ENCODE measurements around the gene CHRNA5. TPM values are rescaled to one million over a fixed set of nuclear protein-coding genes. Genes with fewer than 3 reads are reported as not detected.

CHRNA5 gene
- polyA plus RNA-seq, 2 of the 4 experiments (the other 2 are of a cell fraction), result 29.8 to 49.6 TPM

DNA sequence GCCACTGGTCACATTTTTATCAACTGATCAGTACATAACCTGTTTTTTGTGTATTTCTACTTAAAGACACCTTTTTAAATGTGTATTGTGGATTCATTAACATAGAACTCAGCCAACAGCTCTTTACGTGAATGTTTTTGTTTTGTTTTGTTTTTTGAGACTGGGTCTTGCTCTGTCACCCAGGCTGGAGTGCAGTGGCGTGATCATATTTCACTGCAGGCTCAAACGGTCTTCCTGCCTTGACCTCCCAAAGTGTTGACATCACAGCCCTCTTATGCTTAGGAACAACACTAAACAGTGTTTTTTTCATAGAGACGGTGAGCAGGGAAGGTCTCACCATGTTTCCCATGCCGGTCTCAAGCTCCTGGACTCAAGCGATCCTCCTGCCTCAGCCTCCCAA, 15.1 kb upstream of the CHRNA5 start:
- Histone ChIP-seq H3K4me1 (no peaks in the 10 kb centered on the region), H3K4me2 (no peak overlapping the region), H3K4me3 (no peak overlapping the region), H3K27ac (no peak overlapping the region), H3K9me3 (no peaks in the 10 kb centered on the region)
- TF ChIP-seq HOXA7 (CRISPR knock-in tag; IDR thresholded peaks at IDR 0.05) (no peak), MYC (IDR thresholded peaks at IDR 0.05; ENCODE audit: borderline replicate concordance, low read length) (no peak), FOSB (CRISPR knock-in tag; IDR thresholded peaks at IDR 0.05) (no peak), TFCP2L1 (CRISPR knock-in tag; IDR thresholded peaks at IDR 0.05) (no peak), MAZ (IDR thresholded peaks at IDR 0.05; ENCODE audit: borderline replicate concordance, low read depth, low read length) (no peak), FOSL2 (IDR thresholded peaks at IDR 0.05) (no peak), FOSL2 (CRISPR knock-in tag; IDR thresholded peaks at IDR 0.05) (no peak), POLR2AphosphoS2 (conservative IDR thresholded peaks at IDR 0.05; ENCODE audit: low read length) (no peak)
- TF ChIP-seq, protein P1, sequence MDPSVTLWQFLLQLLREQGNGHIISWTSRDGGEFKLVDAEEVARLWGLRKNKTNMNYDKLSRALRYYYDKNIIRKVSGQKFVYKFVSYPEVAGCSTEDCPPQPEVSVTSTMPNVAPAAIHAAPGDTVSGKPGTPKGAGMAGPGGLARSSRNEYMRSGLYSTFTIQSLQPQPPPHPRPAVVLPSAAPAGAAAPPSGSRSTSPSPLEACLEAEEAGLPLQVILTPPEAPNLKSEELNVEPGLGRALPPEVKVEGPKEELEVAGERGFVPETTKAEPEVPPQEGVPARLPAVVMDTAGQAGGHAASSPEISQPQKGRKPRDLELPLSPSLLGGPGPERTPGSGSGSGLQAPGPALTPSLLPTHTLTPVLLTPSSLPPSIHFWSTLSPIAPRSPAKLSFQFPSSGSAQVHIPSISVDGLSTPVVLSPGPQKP (IDR thresholded peaks at IDR 0.05; ENCODE audit: low read depth, low read length), result no peak
- TF ChIP-seq, protein P2, sequence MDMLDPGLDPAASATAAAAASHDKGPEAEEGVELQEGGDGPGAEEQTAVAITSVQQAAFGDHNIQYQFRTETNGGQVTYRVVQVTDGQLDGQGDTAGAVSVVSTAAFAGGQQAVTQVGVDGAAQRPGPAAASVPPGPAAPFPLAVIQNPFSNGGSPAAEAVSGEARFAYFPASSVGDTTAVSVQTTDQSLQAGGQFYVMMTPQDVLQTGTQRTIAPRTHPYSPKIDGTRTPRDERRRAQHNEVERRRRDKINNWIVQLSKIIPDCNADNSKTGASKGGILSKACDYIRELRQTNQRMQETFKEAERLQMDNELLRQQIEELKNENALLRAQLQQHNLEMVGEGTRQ (IDR thresholded peaks at IDR 0.05), result no peak
- ChIA-PET POLR2A (interaction anchor here (0.6 to 5.3 kb wide), 4 partner anchors 10 to 311 kb away, joined by 3 to 24 read pairs (median 12); partner anchors contain the start of genes CHRNA5 and PSMA4), CTCF (interaction anchor here (1.3 to 2.0 kb wide), 3 partner anchors 9 to 15 kb away, joined by 5 to 11 read pairs (median 6); partner anchors contain the start of gene CHRNA5)
- FAIRE-seq (peak; percentile 56), DNase-seq (ENCODE audit: low read depth in 1 of 2, low spot score in 1 of 2) (no peak), ATAC-seq (no peak)
- 84% methylated on average over 6 of the region's 6 CpGs for WGBS (ENCODE audit: missing lambda C conversion rate)

DNA sequence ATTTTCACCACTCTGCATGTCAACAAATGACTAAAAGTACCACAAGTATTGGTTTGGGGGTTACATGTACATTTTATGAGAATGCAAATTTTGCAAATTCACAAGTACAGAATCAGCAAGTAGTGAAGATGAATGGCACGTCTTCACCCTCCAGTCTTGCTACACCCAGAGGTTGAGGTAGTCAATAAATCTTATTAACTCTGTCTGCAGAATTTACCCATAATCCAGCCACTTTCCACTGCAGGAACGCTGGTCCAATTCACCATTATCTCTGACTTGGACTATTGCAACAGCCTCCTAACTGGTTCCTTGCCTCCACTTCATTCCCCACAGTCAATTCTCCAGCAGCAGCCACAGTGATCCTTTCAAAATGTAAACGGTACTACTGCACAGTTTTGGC, 14.5 kb upstream of the CHRNA5 start:
- H3K4me1 ChIP-seq, result no peaks in the 10 kb centered on the region
- no peak overlapping the region for H3K27ac ChIP-seq
- no peak for DNase-seq (ENCODE audit: low read depth in 1 of 2, low spot score in 1 of 2)
- H3K4me3 ChIP-seq, result no peak overlapping the region
- WGBS (ENCODE audit: missing lambda C conversion rate), result 79% methylated on average over 3 of the region's 3 CpGs
- TF ChIP-seq, protein P3, sequence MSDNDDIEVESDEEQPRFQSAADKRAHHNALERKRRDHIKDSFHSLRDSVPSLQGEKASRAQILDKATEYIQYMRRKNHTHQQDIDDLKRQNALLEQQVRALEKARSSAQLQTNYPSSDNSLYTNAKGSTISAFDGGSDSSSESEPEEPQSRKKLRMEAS (IDR thresholded peaks at IDR 0.05), result no peak
- TF ChIP-seq JUNB (IDR thresholded peaks at IDR 0.05) (no peak), SREBF2 (IDR thresholded peaks at IDR 0.05) (no peak), EHMT2 (IDR thresholded peaks at IDR 0.05; ENCODE audit: low read depth) (no peak), JUN (IDR thresholded peaks at IDR 0.05) (no peak), MAFK (IDR thresholded peaks at IDR 0.05; ENCODE audit: partially characterized antibody) (no peak), NR3C1 (IDR thresholded peaks at IDR 0.05) (no peak), NPAS2 (CRISPR knock-in tag; IDR thresholded peaks at IDR 0.05; ENCODE audit: borderline replicate concordance) (no peak), FOXS1 (CRISPR knock-in tag; IDR thresholded peaks at IDR 0.05) (no peak), CBX8 (IDR thresholded peaks at IDR 0.05) (no peak), RARB (CRISPR knock-in tag; IDR thresholded peaks at IDR 0.05) (no peak), HEYL (CRISPR knock-in tag; IDR thresholded peaks at IDR 0.05) (no peak)
- TF ChIP-seq, protein P4, sequence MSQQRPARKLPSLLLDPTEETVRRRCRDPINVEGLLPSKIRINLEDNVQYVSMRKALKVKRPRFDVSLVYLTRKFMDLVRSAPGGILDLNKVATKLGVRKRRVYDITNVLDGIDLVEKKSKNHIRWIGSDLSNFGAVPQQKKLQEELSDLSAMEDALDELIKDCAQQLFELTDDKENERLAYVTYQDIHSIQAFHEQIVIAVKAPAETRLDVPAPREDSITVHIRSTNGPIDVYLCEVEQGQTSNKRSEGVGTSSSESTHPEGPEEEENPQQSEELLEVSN (IDR thresholded peaks at IDR 0.05; ENCODE audit: borderline replicate concordance, low read depth), result no peak
- TF ChIP-seq, protein P5, sequence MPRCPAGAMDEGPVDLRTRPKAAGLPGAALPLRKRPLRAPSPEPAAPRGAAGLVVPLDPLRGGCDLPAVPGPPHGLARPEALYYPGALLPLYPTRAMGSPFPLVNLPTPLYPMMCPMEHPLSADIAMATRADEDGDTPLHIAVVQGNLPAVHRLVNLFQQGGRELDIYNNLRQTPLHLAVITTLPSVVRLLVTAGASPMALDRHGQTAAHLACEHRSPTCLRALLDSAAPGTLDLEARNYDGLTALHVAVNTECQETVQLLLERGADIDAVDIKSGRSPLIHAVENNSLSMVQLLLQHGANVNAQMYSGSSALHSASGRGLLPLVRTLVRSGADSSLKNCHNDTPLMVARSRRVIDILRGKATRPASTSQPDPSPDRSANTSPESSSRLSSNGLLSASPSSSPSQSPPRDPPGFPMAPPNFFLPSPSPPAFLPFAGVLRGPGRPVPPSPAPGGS (IDR thresholded peaks at IDR 0.05), result no peak
- H3K9me3 ChIP-seq, result no peaks in the 10 kb centered on the region
- ChIA-PET POLR2A (interaction anchor here (3.1 to 5.3 kb wide), 2 partner anchors 10 to 15 kb away, joined by 20 to 24 read pairs; partner anchors contain the start of genes CHRNA5 and PSMA4), CTCF (interaction anchor here (1.0 to 1.9 kb wide), 2 partner anchors 9 to 84 kb away, joined by 3 to 6 read pairs; no protein-coding TSS in a partner anchor)
- no peak for ATAC-seq
- no peak for FAIRE-seq
- no peak overlapping the region for H3K4me2 ChIP-seq

Data from A549 (cell line).